OCI-LY7 (cell line): ENCODE measurements around the gene MRNIP.

ENCODE experiments used
- EZH2phosphoT487 ChIP-seq: fragments of 200-600 bp; sonication (generic); IDR thresholded peaks from 2 replicates; pipeline ENCODE4 v1.6.1; 2018; ENCODE audit warnings: low read depth, borderline replicate concordance, mild to moderate bottlenecking, mixed run types, antibody characterized with exemption, low read length, moderate library complexity, mixed read lengths
- TF ChIP-seq, protein P1 (sequence below): fragments of 200-600 bp; sonication (generic); conservative IDR thresholded peaks from 2 replicates; pipeline ENCODE4 v1.5.1; 2014; ENCODE audit warnings: mild to moderate bottlenecking, antibody characterized with exemption, low read length, moderate library complexity, mixed read lengths

DNA sequence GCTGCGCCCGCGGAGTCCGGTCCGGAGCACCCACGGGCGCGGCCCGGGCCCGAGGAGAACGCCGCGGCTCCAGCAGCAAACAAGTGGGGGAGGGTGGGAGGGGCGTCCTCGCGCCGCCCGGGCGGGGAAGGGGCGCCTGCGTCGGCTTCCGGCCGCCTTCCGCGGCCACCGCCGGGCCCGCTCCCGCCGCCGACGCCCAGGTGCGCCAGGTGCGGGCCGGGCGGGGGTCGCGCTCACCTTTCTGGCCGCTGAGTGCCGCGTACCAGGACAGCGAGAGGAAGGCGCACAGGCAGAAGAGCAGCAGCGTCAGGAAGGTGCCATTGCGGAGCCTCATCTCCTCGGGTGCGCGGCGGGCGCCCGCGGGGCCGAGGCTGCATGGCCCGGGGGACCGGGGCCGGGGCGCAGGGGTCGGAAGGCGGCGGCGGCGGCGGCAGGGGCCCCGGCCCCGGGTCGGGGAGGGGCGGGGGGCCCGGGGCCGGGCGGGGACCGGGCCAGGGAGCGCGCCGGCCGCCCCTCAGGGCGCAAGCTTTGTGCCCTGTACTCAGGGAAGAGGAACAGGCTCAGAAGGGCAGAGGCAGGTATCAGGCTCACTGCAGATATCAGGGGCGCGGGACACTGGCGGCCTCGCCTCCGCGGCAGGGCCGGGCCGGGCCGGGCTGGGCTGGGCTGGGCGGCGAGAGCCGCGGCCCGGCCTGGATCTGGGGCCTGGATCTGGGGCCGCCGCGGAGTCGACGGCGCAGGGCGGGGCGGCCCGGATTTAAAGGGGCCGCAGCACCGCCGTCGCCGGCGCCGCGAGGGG, 52.2 kb downstream of the MRNIP start, which contains the start of gene MGAT4B:
- TF ChIP-seq, protein P1, sequence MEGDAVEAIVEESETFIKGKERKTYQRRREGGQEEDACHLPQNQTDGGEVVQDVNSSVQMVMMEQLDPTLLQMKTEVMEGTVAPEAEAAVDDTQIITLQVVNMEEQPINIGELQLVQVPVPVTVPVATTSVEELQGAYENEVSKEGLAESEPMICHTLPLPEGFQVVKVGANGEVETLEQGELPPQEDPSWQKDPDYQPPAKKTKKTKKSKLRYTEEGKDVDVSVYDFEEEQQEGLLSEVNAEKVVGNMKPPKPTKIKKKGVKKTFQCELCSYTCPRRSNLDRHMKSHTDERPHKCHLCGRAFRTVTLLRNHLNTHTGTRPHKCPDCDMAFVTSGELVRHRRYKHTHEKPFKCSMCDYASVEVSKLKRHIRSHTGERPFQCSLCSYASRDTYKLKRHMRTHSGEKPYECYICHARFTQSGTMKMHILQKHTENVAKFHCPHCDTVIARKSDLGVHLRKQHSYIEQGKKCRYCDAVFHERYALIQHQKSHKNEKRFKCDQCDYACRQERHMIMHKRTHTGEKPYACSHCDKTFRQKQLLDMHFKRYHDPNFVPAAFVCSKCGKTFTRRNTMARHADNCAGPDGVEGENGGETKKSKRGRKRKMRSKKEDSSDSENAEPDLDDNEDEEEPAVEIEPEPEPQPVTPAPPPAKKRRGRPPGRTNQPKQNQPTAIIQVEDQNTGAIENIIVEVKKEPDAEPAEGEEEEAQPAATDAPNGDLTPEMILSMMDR = no peak
- TF ChIP-seq EZH2phosphoT487 = no peak
